A549 (cell line): Measurements from ENCODE around the gene HDAC5. TPM values are rescaled to one million over a fixed set of nuclear protein-coding genes. Genes with fewer than 3 reads are reported as not detected.

ENCODE experiments used
- ATAC-seq, 2 experiments: fragments of 200-7000 bp in 1 of 2; fragments of >200 bp in 1 of 2; cut with Nextera tagmentation in 1 of 2; cut with Tn5 transposase in 1 of 2; 3 replicates each; pipeline versions ENCODE4 v1.8.0 to v1.9.1; 2018 to 2020; ENCODE audit warnings: mild to moderate bottlenecking in 1 of 2, moderate library complexity in 1 of 2
- CTCF ChIA-PET: fragments of 300-600 bp; sonication (Branson Sonifier 250); formaldehyde crosslinking; extraction: SDS; loops from one replicate; lab custom pipeline; 2021; ENCODE audit warnings: antibody characterized with exemption, inconsistent platforms; lab: Yijun Ruan, JAX
- POLR2A ChIA-PET: fragments of 350-600 bp; formaldehyde crosslinking; extraction: SDS; loops from one replicate; lab custom pipeline; 2021; ENCODE audit warnings: antibody characterized with exemption, inconsistent platforms; lab: Yijun Ruan, JAX
- DNase-seq, 2 experiments: peaks; one replicate each; pipeline versions ENCODE4 v3.0.0 to v3.0.0-alpha.2; 2011 to 2016; ENCODE audit warnings: low read depth in 1 of 2, low spot score in 1 of 2
- FAIRE-seq: peaks from 2 replicates; lab custom pipeline; 2011; peaks lifted over from hg19 to GRCh38; lab: Jason Lieb, UNC
- H3K27ac ChIP-seq, 2 experiments: fragments of >200 bp; sonication (Bioruptor Twin); formaldehyde crosslinking; 3 replicates each; pipeline ENCODE4 v1.5.1; 2016 to 2017
- H3K4me1 ChIP-seq: fragments of >200 bp; sonication (Bioruptor Twin); formaldehyde crosslinking; 3 replicates; pipeline ENCODE4 v1.6.1; 2016
- H3K4me2 ChIP-seq: fragments of >200 bp; sonication (Bioruptor Twin); formaldehyde crosslinking; 3 replicates; pipeline ENCODE4 v1.6.1; 2016
- H3K4me3 ChIP-seq: fragments of >200 bp; sonication (Bioruptor Twin); formaldehyde crosslinking; 3 replicates; pipeline ENCODE4 v1.5.1; 2016
- H3K9me3 ChIP-seq: fragments of >200 bp; sonication (Bioruptor Twin); formaldehyde crosslinking; 3 replicates; pipeline ENCODE4 v1.6.1; 2016
- BHLHE40 ChIP-seq: IDR thresholded peaks from 2 replicates; pipeline ENCODE4 v1.6.1; 2012; ENCODE audit warnings: low read depth, low read length, inconsistent platforms
- EHF ChIP-seq: fragments of 250-450 bp; sonication (Bioruptor Pico); IDR thresholded peaks from 2 replicates; pipeline ENCODE4 v1.5.0; 2020; ENCODE audit warnings: mild to moderate bottlenecking
- EP300 ChIP-seq, 2 experiments: fragments of >200 bp; sonication (Bioruptor Twin); formaldehyde crosslinking; IDR thresholded peaks; 2 replicates in 1 of 2; 3 replicates in 1 of 2; pipeline ENCODE4 v1.6.1; 2016 to 2017
- FOXS1 ChIP-seq: fragments of 250-450 bp; sonication (Bioruptor Pico); IDR thresholded peaks from 2 replicates; pipeline ENCODE4 v1.5.0; 2020; ENCODE audit warnings: mild to moderate bottlenecking, moderate library complexity
- GATA3 ChIP-seq: IDR thresholded peaks from 2 replicates; pipeline ENCODE4 v1.6.1; 2012; ENCODE audit warnings: borderline replicate concordance
- HEYL ChIP-seq: fragments of 250-450 bp; sonication (Bioruptor Pico); IDR thresholded peaks from 2 replicates; pipeline ENCODE4 v1.8.0; 2021; ENCODE audit warnings: mild to moderate bottlenecking, moderate library complexity
- MAFK ChIP-seq: fragments of 450-650 bp; IDR thresholded peaks from 2 replicates; pipeline ENCODE4 v1.6.1; 2014; ENCODE audit not compliant: partially characterized antibody
- MYC ChIP-seq: IDR thresholded peaks from 2 replicates; pipeline ENCODE4 v1.6.1; 2012; ENCODE audit warnings: mild to moderate bottlenecking, inconsistent platforms, low read length, improper control_type of control experiment, borderline replicate concordance
- RARB ChIP-seq: fragments of 250-450 bp; sonication (Bioruptor Pico); IDR thresholded peaks from 2 replicates; pipeline ENCODE4 v1.8.0; 2021; ENCODE audit warnings: mild to moderate bottlenecking, moderate library complexity
- RFX5 ChIP-seq: fragments of 450-650 bp; IDR thresholded peaks from 2 replicates; pipeline ENCODE4 v1.7.1; 2014; ENCODE audit warnings: antibody characterized with exemption, mild to moderate bottlenecking, moderate library complexity
- WGBS: methylation state at CpG from one replicate; pipeline ENCODE4 v1.1.6; 2017; ENCODE audit errors: missing lambda C conversion rate; 5-methylcytosine and 5-hydroxymethylcytosine counted together
- polyA plus RNA-seq, 4 experiments: library from polyadenylated mRNA; depleted of rRNA in 3 of 4; stranded (reverse); fragments of >200 nt; fragmentation: RNase III in 1 of 4; extraction: RNeasy Plus Mini Kit Qiagen cat#74134 plus additional on column Dnase treatment in 1 of 4; gene quantifications; 2 replicates in 3 of 4; 3 replicates in 1 of 4; pipeline ENCODE4 v1.2.3, GENCODE V29; 2011 to 2017
- TF ChIP-seq, protein P1 (sequence below): fragments of >200 bp; sonication (Bioruptor Twin); formaldehyde crosslinking; IDR thresholded peaks from 3 replicates; pipeline ENCODE4 v1.6.1; 2016
- TF ChIP-seq, protein P2 (sequence below): fragments of 450-650 bp; IDR thresholded peaks from 2 replicates; pipeline ENCODE4 v1.6.1; 2014; ENCODE audit warnings: antibody characterized with exemption
- TF ChIP-seq, protein P3 (sequence below): fragments of 250-450 bp; sonication (Bioruptor Pico); IDR thresholded peaks from 2 replicates; pipeline ENCODE4 v1.5.0; 2020; ENCODE audit warnings: low read depth, mild to moderate bottlenecking, moderate library complexity
- TF ChIP-seq, protein P4 (sequence below): IDR thresholded peaks from 2 replicates; pipeline ENCODE4 v1.6.1; 2012

Gene HDAC5
- polyA plus RNA-seq, 2 of the 4 experiments (the other 2 are of a cell fraction), result 3.1 to 7.1 TPM

DNA sequence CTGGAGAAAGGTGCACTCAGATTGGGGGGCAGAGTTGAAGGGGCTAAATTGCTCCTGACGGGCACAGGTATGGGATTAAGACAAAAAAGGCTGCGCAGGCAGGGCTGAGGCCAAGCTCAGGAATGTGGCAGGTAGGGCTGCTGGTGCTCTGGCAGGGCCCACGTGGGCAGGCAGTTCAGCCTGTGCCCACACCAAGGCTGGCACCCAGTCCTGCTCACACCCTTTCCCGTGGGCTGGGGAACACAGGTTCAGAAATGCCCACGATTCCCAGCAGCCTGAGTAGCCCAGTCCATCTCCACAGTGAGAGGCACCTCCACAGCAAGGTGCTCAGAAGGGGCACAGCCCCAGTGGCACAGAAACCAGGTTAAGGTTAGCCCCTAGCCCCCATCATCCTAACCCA is 4.4 kb downstream of the HDAC5 start:
- ChIA-PET POLR2A (no interaction called here), CTCF (interaction anchor here (1.0 to 33.5 kb wide), 5 partner anchors 13 to 241 kb away, joined by 4 to 1202 read pairs (median 17); no protein-coding TSS in a partner anchor)
- Histone ChIP-seq H3K4me3 (no peak overlapping the region), H3K9me3 (no peaks in the 10 kb centered on the region), H3K4me2 (no peak overlapping the region), H3K4me1 (peaks cover 21% of the 10 kb centered on the region), H3K27ac (no peak overlapping the region)
- ATAC-seq (no peak), DNase-seq (no peak), FAIRE-seq (no peak)
- TF ChIP-seq, protein P1, sequence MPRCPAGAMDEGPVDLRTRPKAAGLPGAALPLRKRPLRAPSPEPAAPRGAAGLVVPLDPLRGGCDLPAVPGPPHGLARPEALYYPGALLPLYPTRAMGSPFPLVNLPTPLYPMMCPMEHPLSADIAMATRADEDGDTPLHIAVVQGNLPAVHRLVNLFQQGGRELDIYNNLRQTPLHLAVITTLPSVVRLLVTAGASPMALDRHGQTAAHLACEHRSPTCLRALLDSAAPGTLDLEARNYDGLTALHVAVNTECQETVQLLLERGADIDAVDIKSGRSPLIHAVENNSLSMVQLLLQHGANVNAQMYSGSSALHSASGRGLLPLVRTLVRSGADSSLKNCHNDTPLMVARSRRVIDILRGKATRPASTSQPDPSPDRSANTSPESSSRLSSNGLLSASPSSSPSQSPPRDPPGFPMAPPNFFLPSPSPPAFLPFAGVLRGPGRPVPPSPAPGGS, result no peak
- TF ChIP-seq, protein P2, sequence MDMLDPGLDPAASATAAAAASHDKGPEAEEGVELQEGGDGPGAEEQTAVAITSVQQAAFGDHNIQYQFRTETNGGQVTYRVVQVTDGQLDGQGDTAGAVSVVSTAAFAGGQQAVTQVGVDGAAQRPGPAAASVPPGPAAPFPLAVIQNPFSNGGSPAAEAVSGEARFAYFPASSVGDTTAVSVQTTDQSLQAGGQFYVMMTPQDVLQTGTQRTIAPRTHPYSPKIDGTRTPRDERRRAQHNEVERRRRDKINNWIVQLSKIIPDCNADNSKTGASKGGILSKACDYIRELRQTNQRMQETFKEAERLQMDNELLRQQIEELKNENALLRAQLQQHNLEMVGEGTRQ, result 0 out of 2 replicates have a peak, but pooled peaks have one; percentile 5
- 67% methylated on average over 5 of the region's 5 CpGs for WGBS

DNA sequence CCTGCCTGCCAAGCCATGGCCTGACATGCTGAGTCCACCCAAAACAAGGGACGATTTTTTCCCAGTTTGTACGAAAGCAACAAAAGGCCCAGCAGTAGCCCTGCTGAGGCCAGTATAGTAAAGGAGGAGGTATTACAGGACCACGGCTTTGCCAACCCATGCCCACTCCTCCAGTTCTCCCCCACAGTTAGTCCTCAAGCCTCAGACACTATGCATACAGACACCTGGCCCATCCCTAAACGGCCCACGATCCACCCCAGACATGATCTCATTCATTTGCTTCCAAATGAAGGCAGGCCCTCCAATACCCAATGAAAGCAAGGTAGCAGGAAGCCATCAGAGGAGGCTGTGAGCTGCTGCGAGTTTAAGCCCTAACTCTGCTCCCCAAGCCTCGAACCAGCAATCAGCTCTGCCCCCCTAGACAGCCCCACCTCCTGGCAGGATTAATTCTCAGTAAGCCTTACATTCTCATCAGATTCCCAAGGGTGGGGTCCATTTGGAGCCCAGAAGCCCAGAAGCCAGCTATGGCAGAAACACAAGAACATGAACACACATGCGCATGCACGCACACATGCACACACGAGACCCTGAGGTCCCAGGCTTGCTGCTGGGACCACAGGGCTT is 4.9 kb downstream of the HDAC5 start:
- H3K4me1 ChIP-seq, result peaks cover 21% of the 10 kb centered on the region
- ATAC-seq, result no peak; a peak in 1 of 6 replicates
- H3K4me3 ChIP-seq, result no peak overlapping the region
- H3K9me3 ChIP-seq, result no peaks in the 10 kb centered on the region
- no peak overlapping the region for H3K27ac ChIP-seq
- H3K4me2 ChIP-seq, result no peak overlapping the region
- 78% methylated on average over 10 of the region's 10 CpGs for WGBS
- FAIRE-seq, result no peak
- POLR2A ChIA-PET, result interaction anchor here (2.0 kb wide), 1 partner anchor 23 kb away, joined by 6 read pairs; no protein-coding TSS in a partner anchor
- TF ChIP-seq BHLHE40 (no peak), GATA3 (no peak), RFX5 (no peak), EHF (CRISPR knock-in tag) (no peak), MAFK (no peak), MYC (no peak), HEYL (CRISPR knock-in tag) (no peak), RARB (CRISPR knock-in tag) (no peak), FOXS1 (no peak)
- TF ChIP-seq, protein P3, sequence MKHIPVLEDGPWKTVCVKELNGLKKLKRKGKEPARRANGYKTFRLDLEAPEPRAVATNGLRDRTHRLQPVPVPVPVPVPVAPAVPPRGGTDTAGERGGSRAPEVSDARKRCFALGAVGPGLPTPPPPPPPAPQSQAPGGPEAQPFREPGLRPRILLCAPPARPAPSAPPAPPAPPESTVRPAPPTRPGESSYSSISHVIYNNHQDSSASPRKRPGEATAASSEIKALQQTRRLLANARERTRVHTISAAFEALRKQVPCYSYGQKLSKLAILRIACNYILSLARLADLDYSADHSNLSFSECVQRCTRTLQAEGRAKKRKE (CRISPR knock-in tag), result no peak
- TF ChIP-seq, protein P4, sequence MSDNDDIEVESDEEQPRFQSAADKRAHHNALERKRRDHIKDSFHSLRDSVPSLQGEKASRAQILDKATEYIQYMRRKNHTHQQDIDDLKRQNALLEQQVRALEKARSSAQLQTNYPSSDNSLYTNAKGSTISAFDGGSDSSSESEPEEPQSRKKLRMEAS, result no peak
- CTCF ChIA-PET, result interaction anchor here (1.0 to 33.5 kb wide), 5 partner anchors 14 to 241 kb away, joined by 4 to 1202 read pairs (median 21); partner anchors contain the start of gene PPY
- DNase-seq, result no peak

DNA sequence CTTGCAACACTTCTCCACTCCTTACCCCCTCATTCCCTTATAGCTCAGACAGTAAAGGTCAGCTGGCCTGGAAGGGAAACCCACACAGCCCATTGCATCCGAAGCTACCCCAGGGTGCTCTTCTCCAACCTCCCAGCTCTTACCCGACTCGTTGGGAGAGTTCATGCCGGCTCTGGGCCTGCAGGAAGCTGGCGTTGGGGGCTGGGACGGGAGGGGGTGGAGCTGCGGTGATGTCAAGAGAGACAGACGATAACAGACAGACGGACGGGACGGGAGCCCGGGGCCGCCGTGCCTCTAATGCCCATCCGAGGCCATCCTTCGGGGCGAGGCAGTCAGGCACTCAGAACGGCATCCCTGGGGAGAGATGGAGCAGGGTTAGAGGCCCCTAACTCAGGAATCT is 6.1 kb downstream of the HDAC5 start:
- ATAC-seq, result no peak
- no peak for FAIRE-seq
- Histone ChIP-seq H3K4me3 (no peak overlapping the region), H3K9me3 (no peaks in the 10 kb centered on the region), H3K4me1 (peaks cover 19% of the 10 kb centered on the region; the same call in 2 of the 3 replicates), H3K4me2 (no peak overlapping the region), H3K27ac (no peak overlapping the region)
- POLR2A ChIA-PET, result interaction anchor here (1.0 to 2.0 kb wide), 2 partner anchors 22 to 51 kb away, joined by 5 to 6 read pairs; partner anchors contain the start of gene LSM12
- DNase-seq, result no peak
- WGBS, result 80% methylated on average over 15 of the region's 18 CpGs
- CTCF ChIA-PET, result interaction anchor here (1.1 to 33.5 kb wide), 11 partner anchors 15 to 240 kb away, joined by 4 to 1202 read pairs (median 21); partner anchors contain the start of genes HROB and PPY
- TF ChIP-seq EP300 (IDR thresholded peaks at IDR 0.05), result no peak
